Transverse colon (tissue), 4 donors: ENCODE data around the gene ME3. TPM values are rescaled to one million over a fixed set of nuclear protein-coding genes. Genes with fewer than 3 reads are reported as not detected.

ENCODE experiments used
- DNase-seq: peaks from one replicate; pipeline ENCODE4 v3.0.0-alpha.2; 2019
- H3K27ac ChIP-seq, 4 donors: fragments of 200-600 bp; sonication (generic); 2 replicates each; pipeline ENCODE4 v1.5.1; 2016 to 2018; ENCODE audit warnings: inconsistent platforms in 4 of 4
- H3K27me3 ChIP-seq: fragments of 200-600 bp; sonication (generic); 2 replicates; pipeline ENCODE4 v1.5.1; 2017; ENCODE audit warnings: inconsistent platforms
- H3K36me3 ChIP-seq, 4 donors: fragments of 200-600 bp; sonication (generic); 2 replicates each; pipeline ENCODE4 v1.5.1; 2017 to 2019; ENCODE audit warnings: inconsistent platforms in 4 of 4
- H3K4me1 ChIP-seq, 4 donors: fragments of 200-600 bp; sonication (generic); 2 replicates each; pipeline ENCODE4 v1.5.1; 2017 to 2020; ENCODE audit warnings: inconsistent platforms in 4 of 4
- H3K4me3 ChIP-seq, 4 donors: fragments of 200-600 bp; sonication (generic); 1 replicate in 1 of 4; 2 replicates in 3 of 4; pipeline versions ENCODE4 v1.5.1 to v1.6.1; 2017 to 2019; ENCODE audit warnings: inconsistent platforms in 4 of 4
- H3K9me3 ChIP-seq, 2 donors: fragments of 200-600 bp; sonication (generic); 2 replicates each; pipeline ENCODE4 v1.5.1; 2017 to 2019; ENCODE audit warnings: inconsistent platforms in 2 of 2
- CTCF ChIP-seq, 5 experiments: fragments of 200-600 bp in 3 of 5; fragments of 450-650 bp in 2 of 5; sonication (generic) in 3 of 5; IDR thresholded peaks; 1 replicate in 2 of 5; 2 replicates in 3 of 5; pipeline ENCODE4 v1.5.1; 2016 to 2017; ENCODE audit warnings: antibody characterized with exemption in 5 of 5, inconsistent platforms in 3 of 5, mild to moderate bottlenecking in 2 of 5, moderate library complexity in 1 of 5
- EP300 ChIP-seq: sonication (generic); formaldehyde crosslinking; IDR thresholded peaks from one replicate; pipeline ENCODE4 v1.6.1; 2017; ENCODE audit warnings: antibody characterized with exemption, low read depth
- POLR2A ChIP-seq: fragments of 450-650 bp; IDR thresholded peaks from one replicate; pipeline ENCODE4 v1.6.1; 2016; ENCODE audit warnings: antibody characterized with exemption, mild to moderate bottlenecking, moderate library complexity
- POLR2AphosphoS5 ChIP-seq, 3 donors: sonication (generic); formaldehyde crosslinking; IDR thresholded peaks; one replicate each; pipeline ENCODE4 v1.6.1; 2016; ENCODE audit warnings: antibody characterized with exemption in 3 of 3
- WGBS, 2 donors: methylation state at CpG; one replicate each; pipeline ENCODE4 v1.1.5; 2018; ENCODE audit warnings: low coverage in 1 of 2; 5-methylcytosine and 5-hydroxymethylcytosine counted together
- in situ Hi-C, 4 donors: fragments of 200-750 bp; cut with MboI; loops; one replicate each; pipeline versions ENCODE4 v1.15.0 to v1.15.1; 2017; ENCODE audit warnings: low sequenced_read_pairs in 3 of 4, low pct_ligation_motif_present in 1 of 4, low pct_unique_long_range_greater_than_20kb in 1 of 4
- intact Hi-C: fragments of 100-400 bp; cut with DNase I; formaldehyde crosslinking; loops from one replicate; pipeline ENCODE4 v1.15.1; 2023; ENCODE audit warnings: low total_unique reads
- total RNA-seq, 4 donors: library from RNA; depleted of rRNA; stranded (reverse); fragments of >200 nt; gene quantifications; one replicate each; pipeline ENCODE4 v1.1.0, GENCODE V29; 2016

The ME3 gene
- total RNA-seq, 4 donors from 2014 or later: 91.8 to 258 (median 116) TPM

- in situ Hi-C loops: loop anchor here in 2 of 4 donors (10.0 to 25.0 kb wide), 2 partner anchors 162 to 165 kb away; no protein-coding TSS in a partner anchor
- 83 to 92% methylated on average over 1 to 5 of the region's 5 CpGs for WGBS, 2 donors
Measured at GRCh38 chr11:86449993-86450629, 222.3 kb downstream of the ME3 start.

GRCh38 chr11:86447763-86448480 is 224.5 kb downstream of the ME3 start:
- in situ Hi-C loops (no loop called here), intact Hi-C loops (no loop called here)
- Histone ChIP-seq H3K4me1 (no peaks in the 10 kb centered on the region), H3K4me3 (no peak overlapping the region), H3K27me3 (no peaks in the 10 kb centered on the region), H3K36me3 (no peaks in the 10 kb centered on the region), H3K27ac (no peak overlapping the region), H3K9me3 (no peaks in the 10 kb centered on the region)
- no peak for TF ChIP-seq CTCF (IDR thresholded peaks at IDR 0.05)
- TF ChIP-seq EP300: no peak
- TF ChIP-seq POLR2AphosphoS5 (IDR thresholded peaks at IDR 0.05): no peak
- TF ChIP-seq POLR2A: no peak
- no peak for DNase-seq
- 70% methylated on average over 3 of the region's 3 CpGs; no CpG with 5 or more reads in 1 of the 2 donors for WGBS, 2 donors

More at GRCh38 chr11:86449993-86450629, 222.3 kb downstream of the ME3 start:
- TF ChIP-seq POLR2AphosphoS5 (IDR thresholded peaks at IDR 0.05) (no peak), CTCF (IDR thresholded peaks at IDR 0.05) (no peak), EP300 (no peak), POLR2A (no peak)
- Histone ChIP-seq H3K27ac (no peak overlapping the region), H3K4me1 (no peaks in the 10 kb centered on the region), H3K36me3 (no peaks in the 10 kb centered on the region), H3K4me3 (no peak overlapping the region), H3K9me3 (no peaks in the 10 kb centered on the region), H3K27me3 (no peaks in the 10 kb centered on the region)
- intact Hi-C loops: no loop called here
- no peak for DNase-seq

- Histone ChIP-seq H3K27me3 (no peaks in the 10 kb centered on the region), H3K9me3 (no peaks in the 10 kb centered on the region), H3K4me1 (no peaks in the 10 kb centered on the region), H3K36me3 (no peaks in the 10 kb centered on the region), H3K4me3 (no peak overlapping the region), H3K27ac (no peak overlapping the region)
- in situ Hi-C loops: no loop called here
- DNase-seq: no peak
- TF ChIP-seq EP300 (no peak), POLR2AphosphoS5 (IDR thresholded peaks at IDR 0.05) (no peak), CTCF (IDR thresholded peaks at IDR 0.05) (no peak), POLR2A (no peak)
- 92 to 93% methylated on average over 7 to 12 of the region's 12 CpGs for WGBS, 2 donors
- intact Hi-C loops: no loop called here
Measured at GRCh38 chr11:86446924-86447285, 225.5 kb downstream of the ME3 start.

GRCh38 chr11:86446163-86446923 is 226.1 kb downstream of the ME3 start:
- in situ Hi-C loops (no loop called here), intact Hi-C loops (no loop called here)
- H3K9me3 ChIP-seq: no peaks in the 10 kb centered on the region
- H3K4me1 ChIP-seq: no peaks in the 10 kb centered on the region
- TF ChIP-seq POLR2A: no peak
- TF ChIP-seq EP300: no peak
- TF ChIP-seq POLR2AphosphoS5 (IDR thresholded peaks at IDR 0.05): no peak
- TF ChIP-seq CTCF (IDR thresholded peaks at IDR 0.05): no peak
- WGBS, 2 donors: 89% methylated on average over 8 of the region's 8 CpGs; no CpG with 5 or more reads in 1 of the 2 donors
- H3K4me3 ChIP-seq: no peak overlapping the region
- DNase-seq: no peak
- no peaks in the 10 kb centered on the region for H3K27me3 ChIP-seq
- H3K27ac ChIP-seq: no peak overlapping the region
- no peaks in the 10 kb centered on the region for H3K36me3 ChIP-seq
